RWPE1 (cell line): Measurements from ENCODE around the gene SLC35A5.

ENCODE experiments used
- CTCF ChIA-PET: fragments of 350-600 bp; sonication (Branson Sonifier 250); formaldehyde crosslinking; extraction: SDS; loops from one replicate; lab custom pipeline; 2021; lab: Yijun Ruan, JAX
- POLR2A ChIA-PET: fragments of 400-600 bp; formaldehyde crosslinking; extraction: SDS; loops from one replicate; lab custom pipeline; 2020; ENCODE audit warnings: antibody characterized with exemption; ENCODE audit not compliant: low non-redundant PET; lab: Yijun Ruan, JAX
- DNase-seq: peaks from one replicate; pipeline ENCODE4 v3.0.0; 2012; ENCODE audit warnings: low spot score
- H3K27ac ChIP-seq: fragments of 450-650 bp; 2 replicates; pipeline ENCODE4 v1.5.1; 2017
- TF ChIP-seq, protein P1 (sequence below): fragments of 450-650 bp; conservative IDR thresholded peaks from 2 replicates; pipeline ENCODE4 v1.5.1; 2017; ENCODE audit warnings: low read depth, mild to moderate bottlenecking

Gene SLC35A5

DNA sequence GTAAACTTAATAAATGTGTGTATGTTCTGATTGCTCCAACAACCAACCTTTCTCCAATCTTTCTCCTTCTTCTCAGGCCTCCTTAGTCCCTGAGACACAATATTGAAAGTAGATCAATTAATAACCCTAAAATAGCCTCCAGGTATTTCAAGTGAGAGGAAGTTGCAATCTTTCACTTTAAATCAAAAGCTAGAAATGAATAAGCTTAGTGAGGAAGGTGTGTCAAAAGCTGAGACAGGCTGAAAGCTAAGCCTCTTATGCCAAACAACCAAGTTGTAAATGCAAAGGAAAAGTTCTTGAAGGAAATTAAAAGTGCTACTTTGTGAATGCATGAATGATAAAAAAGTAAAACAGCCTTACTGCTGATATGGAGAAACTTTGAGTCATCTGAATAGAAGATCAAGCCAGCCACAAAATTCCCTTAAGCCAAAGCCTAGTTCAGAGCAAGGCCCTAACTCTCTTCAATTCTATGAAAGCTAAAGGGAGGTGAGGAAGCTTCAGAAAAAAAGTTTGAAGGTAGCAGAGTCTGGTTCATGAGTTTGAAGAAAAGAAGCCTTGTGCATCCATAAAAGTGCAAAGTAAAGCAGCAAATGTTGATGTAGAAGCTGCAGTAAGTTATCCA is 40.5 kb downstream of the SLC35A5 start:
- TF ChIP-seq, protein P1, sequence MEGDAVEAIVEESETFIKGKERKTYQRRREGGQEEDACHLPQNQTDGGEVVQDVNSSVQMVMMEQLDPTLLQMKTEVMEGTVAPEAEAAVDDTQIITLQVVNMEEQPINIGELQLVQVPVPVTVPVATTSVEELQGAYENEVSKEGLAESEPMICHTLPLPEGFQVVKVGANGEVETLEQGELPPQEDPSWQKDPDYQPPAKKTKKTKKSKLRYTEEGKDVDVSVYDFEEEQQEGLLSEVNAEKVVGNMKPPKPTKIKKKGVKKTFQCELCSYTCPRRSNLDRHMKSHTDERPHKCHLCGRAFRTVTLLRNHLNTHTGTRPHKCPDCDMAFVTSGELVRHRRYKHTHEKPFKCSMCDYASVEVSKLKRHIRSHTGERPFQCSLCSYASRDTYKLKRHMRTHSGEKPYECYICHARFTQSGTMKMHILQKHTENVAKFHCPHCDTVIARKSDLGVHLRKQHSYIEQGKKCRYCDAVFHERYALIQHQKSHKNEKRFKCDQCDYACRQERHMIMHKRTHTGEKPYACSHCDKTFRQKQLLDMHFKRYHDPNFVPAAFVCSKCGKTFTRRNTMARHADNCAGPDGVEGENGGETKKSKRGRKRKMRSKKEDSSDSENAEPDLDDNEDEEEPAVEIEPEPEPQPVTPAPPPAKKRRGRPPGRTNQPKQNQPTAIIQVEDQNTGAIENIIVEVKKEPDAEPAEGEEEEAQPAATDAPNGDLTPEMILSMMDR: no peak
- CTCF ChIA-PET: interaction anchor here (0.8 kb wide), 1 partner anchor 12 kb away, joined by 3 read pairs; no protein-coding TSS in a partner anchor
- POLR2A ChIA-PET: no interaction called here
- no peak for DNase-seq
- H3K27ac ChIP-seq: no peak overlapping the region

DNA sequence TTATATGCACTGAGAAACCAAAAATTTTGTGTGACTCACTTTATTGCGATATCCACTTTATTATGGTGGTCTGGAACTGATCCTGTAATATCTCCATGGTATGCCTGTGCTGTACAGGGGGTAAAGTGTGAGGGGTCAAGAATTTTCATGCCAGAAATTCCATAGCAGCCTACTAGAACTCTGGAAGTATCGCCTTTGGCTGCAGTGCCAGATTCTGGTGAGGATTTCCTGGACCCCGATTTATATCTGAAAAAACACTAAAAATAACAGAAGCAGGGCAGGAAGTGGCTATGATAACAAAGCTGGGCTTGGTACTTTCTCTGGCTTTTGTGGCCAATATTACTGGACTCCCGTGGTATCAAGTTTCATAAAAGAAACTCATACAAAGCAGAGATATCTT is 42.7 kb downstream of the SLC35A5 start:
- no peak overlapping the region for H3K27ac ChIP-seq
- CTCF ChIA-PET: no interaction called here
- DNase-seq: no peak
- POLR2A ChIA-PET: no interaction called here
- TF ChIP-seq, protein P1: no peak

DNA sequence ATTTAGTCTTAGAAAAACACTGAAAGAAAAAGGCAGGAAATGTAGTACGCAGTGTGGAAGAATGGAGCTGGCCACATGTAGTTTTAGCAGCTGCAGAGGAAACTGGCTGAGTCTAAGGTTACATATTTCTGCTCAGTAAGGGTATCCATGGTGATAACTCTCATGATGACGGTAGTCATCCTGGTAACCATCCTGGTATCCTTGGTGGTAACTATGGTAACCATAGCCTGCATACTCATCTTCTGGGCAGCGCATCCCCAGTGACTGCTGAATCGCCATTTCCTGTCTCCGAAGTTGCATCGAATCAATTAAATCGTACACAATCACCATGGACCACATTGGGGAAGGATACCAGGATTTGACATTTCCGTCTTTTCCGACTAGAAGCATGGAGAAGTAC is 43.4 kb downstream of the SLC35A5 start:
- H3K27ac ChIP-seq: no peak overlapping the region
- TF ChIP-seq, protein P1: no peak
- DNase-seq: no peak
- ChIA-PET POLR2A (no interaction called here), CTCF (no interaction called here)

DNA sequence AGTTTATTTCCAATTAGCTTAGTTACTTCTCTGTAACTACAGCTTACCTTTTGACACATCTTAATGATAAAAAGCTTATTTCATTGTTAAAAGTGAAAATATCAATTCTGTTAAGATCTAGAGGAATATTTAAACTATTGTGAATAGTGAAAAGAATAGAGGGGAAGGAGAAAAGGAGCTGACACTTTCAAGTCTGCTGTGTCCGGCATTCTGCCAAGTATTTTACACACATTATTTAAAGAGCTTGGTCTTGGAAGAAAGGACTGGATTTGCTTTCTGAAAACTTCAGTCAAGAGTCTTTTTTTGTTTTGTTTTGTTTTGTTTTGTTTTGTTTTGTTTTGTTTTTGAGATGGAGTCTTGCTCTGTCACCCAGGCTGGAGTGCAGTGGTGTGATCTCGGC is 44.3 kb downstream of the SLC35A5 start:
- DNase-seq: no peak
- H3K27ac ChIP-seq: no peak overlapping the region
- POLR2A ChIA-PET: no interaction called here
- CTCF ChIA-PET: interaction anchor here (0.7 kb wide), 1 partner anchor 24 kb away, joined by 4 read pairs; no protein-coding TSS in a partner anchor
- TF ChIP-seq, protein P1: no peak

DNA sequence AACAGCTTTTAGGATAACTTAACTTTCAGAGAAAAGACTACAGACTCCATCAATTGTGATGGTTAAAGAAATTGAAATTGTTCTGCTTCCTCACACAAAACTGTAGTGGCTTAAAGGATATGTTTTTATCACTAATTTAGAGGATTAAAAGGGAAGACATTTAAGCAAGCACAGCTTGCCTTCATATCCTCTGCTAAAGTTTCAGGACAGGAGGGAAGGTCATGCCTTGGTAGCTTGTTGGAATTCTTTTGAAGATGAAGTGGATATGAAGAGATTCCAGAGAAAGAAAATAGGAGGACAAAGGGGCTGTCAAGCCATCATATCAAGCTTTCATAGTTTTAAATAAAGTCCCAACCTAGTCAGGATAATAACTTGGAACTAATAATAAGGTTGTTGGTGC is 46.0 kb downstream of the SLC35A5 start:
- no peak for DNase-seq
- ChIA-PET POLR2A (no interaction called here), CTCF (interaction anchor here (0.6 kb wide), 1 partner anchor 209 kb away, joined by 3 read pairs; no protein-coding TSS in a partner anchor)
- TF ChIP-seq, protein P1: no peak
- H3K27ac ChIP-seq: no peak overlapping the region

DNA sequence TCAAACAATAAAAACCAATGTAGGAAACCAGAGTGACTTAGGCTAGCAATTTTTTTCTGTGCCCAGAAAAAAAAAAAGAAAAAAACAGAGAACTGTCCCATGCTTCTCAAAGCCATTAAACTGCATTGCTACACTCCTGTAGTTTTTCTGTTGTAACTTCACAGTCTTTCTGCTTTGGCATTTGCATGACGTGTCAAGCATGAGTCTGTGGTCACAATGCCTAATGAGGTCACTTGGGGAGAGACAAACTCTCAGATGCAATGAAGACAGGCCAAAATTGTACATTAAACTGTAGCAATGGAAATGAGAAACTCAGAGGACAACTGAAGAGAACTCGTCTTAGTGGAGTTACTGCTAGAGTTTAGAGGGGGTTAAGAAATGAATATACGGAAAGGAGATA is 48.3 kb downstream of the SLC35A5 start:
- POLR2A ChIA-PET: no interaction called here
- DNase-seq: no peak
- no peak overlapping the region for H3K27ac ChIP-seq
- CTCF ChIA-PET: interaction anchor here (0.6 kb wide), 1 partner anchor 1735 kb away, joined by 3 read pairs; no protein-coding TSS in a partner anchor
- TF ChIP-seq, protein P1: no peak
